ENCODE measurements around the gene GDF9. TPM values are rescaled to one million over a fixed set of nuclear protein-coding genes. Genes with fewer than 3 reads are reported as not detected.
"Not testable (repeated sequence)": the region's sequence is repeated elsewhere in the genome, so short reads cannot be mapped to it uniquely, and the experiment has no call there.

The GDF9 gene
- total and polyA plus RNA-seq, 5 donors from 2014 or later = 0.11 to 0.35 (median 0.24) TPM; not detected in 1

DNA sequence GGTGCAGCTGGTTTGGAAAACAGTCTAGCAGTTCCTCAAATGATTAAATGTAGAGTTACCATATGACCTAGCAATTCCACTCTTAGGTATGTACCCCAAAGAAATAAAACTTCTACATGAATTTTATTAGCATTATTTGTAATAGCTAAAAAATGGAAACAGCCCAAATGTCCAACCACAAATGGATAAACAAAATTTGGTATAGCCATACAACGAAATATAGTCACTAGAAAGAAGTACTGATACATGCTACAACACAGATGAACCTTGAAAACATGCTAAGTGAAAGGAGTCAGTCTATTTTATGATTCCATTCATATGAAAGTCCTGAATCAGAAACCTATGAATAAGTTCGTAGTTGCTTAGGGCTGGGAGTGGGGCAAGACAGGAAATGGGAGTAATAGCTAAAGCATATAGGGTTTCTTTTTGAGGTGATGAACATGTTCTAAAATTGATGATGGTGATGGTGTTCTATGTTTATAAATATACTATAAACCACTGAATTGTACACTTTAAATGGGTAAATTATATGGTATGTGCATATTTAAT lies 6.3 kb downstream of the GDF9 start:
- no peak overlapping the region for H3K27ac ChIP-seq (ENCODE audit: insufficient read depth, low read length, poor library complexity, severe bottlenecking)
- DNase-seq (no peak), ATAC-seq (ENCODE audit: low read depth in 2 of 2) (no peak)
- no peak overlapping the region for H3K4me3 Mint-ChIP-seq
- H3K4me1 Mint-ChIP-seq = peaks cover 0 to 4% (median 0%) of the 10 kb centered on the region in 4 donors
- peak overlapping the region in 1 of 3 donors; percentile 48 for H3K27ac Mint-ChIP-seq
- no peaks in the 10 kb centered on the region for H3K4me1 ChIP-seq (ENCODE audit: control insufficient read depth, insufficient read depth, low read length, poor library complexity, severe bottlenecking)
- no peaks in the 10 kb centered on the region for H3K36me3 ChIP-seq (ENCODE audit: control insufficient read depth, insufficient read depth, low read length)
- H3K27me3 ChIP-seq (ENCODE audit: control insufficient read depth, insufficient read depth, low read length) = peaks cover 7% of the 10 kb centered on the region
- H3K9me3 Mint-ChIP-seq = no peaks in the 10 kb centered on the region
- no peak overlapping the region for H3K4me3 ChIP-seq (ENCODE audit: low read depth, low read length)
- H3K27me3 Mint-ChIP-seq = peaks cover 25% of the 10 kb centered on the region
- no peaks in the 10 kb centered on the region for H3K9me3 ChIP-seq (ENCODE audit: control insufficient read depth in 2 of 2, low read length in 2 of 2)
- no peaks in the 10 kb centered on the region for H3K36me3 Mint-ChIP-seq

DNA sequence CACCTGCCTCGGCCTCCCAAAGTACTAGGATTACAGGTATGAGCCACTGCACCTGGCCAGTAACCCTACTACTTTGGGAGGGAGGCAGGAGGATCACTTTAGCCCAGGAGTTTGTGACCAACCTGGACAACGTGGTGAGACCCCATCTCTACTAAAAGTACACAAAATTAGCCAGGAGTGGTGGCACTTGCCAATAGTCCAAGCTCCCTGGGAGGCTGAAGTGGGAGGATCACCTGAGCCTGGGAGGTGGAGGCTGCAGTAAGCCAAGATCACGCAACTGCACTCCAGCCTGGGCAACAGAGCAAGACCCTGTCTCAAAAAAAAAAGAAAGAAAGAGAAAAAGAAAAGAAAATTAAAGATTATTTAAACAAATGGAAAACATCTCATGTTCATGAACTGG lies 10.3 kb downstream of the GDF9 start:
- Histone ChIP-seq H3K36me3 (ENCODE audit: control insufficient read depth, insufficient read depth, low read length) (no peaks in the 10 kb centered on the region), H3K27ac (ENCODE audit: insufficient read depth, low read length, poor library complexity, severe bottlenecking) (no peak overlapping the region), H3K9me3 (ENCODE audit: control insufficient read depth in 2 of 2, low read length in 2 of 2) (no peaks in the 10 kb centered on the region), H3K4me3 (ENCODE audit: low read depth, low read length) (no peak overlapping the region), H3K27me3 (ENCODE audit: control insufficient read depth, insufficient read depth, low read length) (peaks cover 4% of the 10 kb centered on the region), H3K4me1 (ENCODE audit: control insufficient read depth, insufficient read depth, low read length, poor library complexity, severe bottlenecking) (no peaks in the 10 kb centered on the region)
- ATAC-seq (ENCODE audit: low read depth in 2 of 2) = no peak
- H3K36me3 Mint-ChIP-seq = no peaks in the 10 kb centered on the region
- no peaks in the 10 kb centered on the region for H3K4me1 Mint-ChIP-seq
- H3K9me3 Mint-ChIP-seq = peaks cover 0 to 1% (median 0%) of the 10 kb centered on the region in 7 donors
- no peak overlapping the region for H3K27ac Mint-ChIP-seq
- DNase-seq = no peak
- H3K27me3 Mint-ChIP-seq = peaks cover 23% of the 10 kb centered on the region
- H3K4me3 Mint-ChIP-seq = no peak overlapping the region

DNA sequence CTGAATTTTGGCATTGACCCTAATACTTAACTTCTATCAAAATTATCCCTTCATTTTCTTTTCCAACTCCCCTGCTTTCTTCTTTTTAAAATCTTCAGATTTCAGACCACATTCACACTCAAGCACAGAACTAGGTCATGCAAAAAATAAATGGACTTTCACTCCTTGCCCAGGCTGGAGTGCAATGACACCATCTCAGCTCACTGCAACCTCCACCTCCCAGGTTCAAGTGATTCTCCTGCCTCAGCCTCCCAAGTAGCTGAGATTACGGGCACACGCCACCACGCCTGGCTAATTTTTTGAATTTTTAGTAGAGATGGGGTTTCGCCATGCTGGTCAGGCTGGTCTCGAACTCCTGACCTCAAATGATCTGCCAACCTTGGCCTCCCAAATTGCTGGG lies 11.3 kb downstream of the GDF9 start:
- not testable (repeated sequence) for ATAC-seq (ENCODE audit: low read depth in 2 of 2); DNase-seq; H3K36me3 ChIP-seq (ENCODE audit: control insufficient read depth, insufficient read depth, low read length); H3K4me3 ChIP-seq (ENCODE audit: low read depth, low read length); H3K4me3 Mint-ChIP-seq; H3K4me1 ChIP-seq (ENCODE audit: control insufficient read depth, insufficient read depth, low read length, poor library complexity, severe bottlenecking); H3K9me3 Mint-ChIP-seq; H3K27ac Mint-ChIP-seq; H3K27me3 ChIP-seq (ENCODE audit: control insufficient read depth, insufficient read depth, low read length); H3K36me3 Mint-ChIP-seq; H3K4me1 Mint-ChIP-seq; H3K9me3 ChIP-seq (ENCODE audit: control insufficient read depth in 2 of 2, low read length in 2 of 2); H3K27ac ChIP-seq (ENCODE audit: insufficient read depth, low read length, poor library complexity, severe bottlenecking)
- H3K27me3 Mint-ChIP-seq = peaks cover 21% of the 10 kb centered on the region

DNA sequence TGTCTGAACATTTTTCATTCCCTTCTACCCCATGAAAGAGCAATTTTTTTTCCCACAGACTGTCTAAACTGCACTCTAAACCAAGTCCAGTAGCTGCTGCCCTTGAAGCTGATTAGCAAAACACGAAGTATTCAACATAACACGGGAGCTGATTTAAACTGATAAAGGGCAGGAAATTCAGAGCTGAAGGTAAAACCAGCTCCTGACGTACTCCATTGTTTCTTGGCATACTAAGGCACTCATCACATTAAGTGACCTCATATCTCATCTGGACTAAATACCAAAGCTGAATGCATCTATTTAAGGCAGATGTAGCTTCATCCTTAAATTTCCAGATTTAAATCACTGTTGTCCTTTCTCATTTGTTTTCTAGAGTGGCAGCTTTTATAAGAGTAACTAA lies 12.0 kb downstream of the GDF9 start:
- ATAC-seq (ENCODE audit: low read depth in 2 of 2) (no peak), DNase-seq (no peak)
- H3K4me1 Mint-ChIP-seq = no peaks in the 10 kb centered on the region
- no peak overlapping the region for H3K27ac Mint-ChIP-seq
- Histone ChIP-seq H3K9me3 (ENCODE audit: control insufficient read depth in 2 of 2, low read length in 2 of 2) (no peaks in the 10 kb centered on the region), H3K4me1 (ENCODE audit: control insufficient read depth, insufficient read depth, low read length, poor library complexity, severe bottlenecking) (no peaks in the 10 kb centered on the region), H3K36me3 (ENCODE audit: control insufficient read depth, insufficient read depth, low read length) (no peaks in the 10 kb centered on the region), H3K27ac (ENCODE audit: insufficient read depth, low read length, poor library complexity, severe bottlenecking) (no peak overlapping the region), H3K4me3 (ENCODE audit: low read depth, low read length) (no peak overlapping the region), H3K27me3 (ENCODE audit: control insufficient read depth, insufficient read depth, low read length) (peaks cover 2% of the 10 kb centered on the region)
- H3K4me3 Mint-ChIP-seq = no peak overlapping the region
- peaks cover 21% of the 10 kb centered on the region for H3K27me3 Mint-ChIP-seq
- H3K36me3 Mint-ChIP-seq = no peaks in the 10 kb centered on the region
- H3K9me3 Mint-ChIP-seq = peaks cover 0 to 1% (median 0%) of the 10 kb centered on the region in 7 donors

DNA sequence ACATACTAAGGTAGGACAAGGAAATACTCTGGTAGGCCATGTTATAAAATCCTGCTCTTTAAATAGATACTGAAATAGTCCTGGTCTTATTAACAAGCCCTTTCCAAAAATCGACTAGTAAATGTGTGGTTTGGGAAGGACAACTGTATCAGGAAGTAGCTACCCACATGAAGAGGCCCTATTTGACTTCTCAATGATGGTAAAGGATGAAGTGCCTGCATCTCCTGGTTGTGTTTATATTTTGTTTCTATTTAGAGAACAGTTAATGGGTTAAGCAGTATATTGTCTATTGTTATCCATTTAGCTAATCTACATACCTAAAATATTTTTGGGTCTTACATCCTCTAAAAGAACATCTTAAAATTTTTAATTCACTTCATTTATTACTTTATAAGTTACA lies 12.5 kb downstream of the GDF9 start:
- ATAC-seq (ENCODE audit: low read depth in 2 of 2) = no peak
- Mint-ChIP-seq H3K27ac (no peak overlapping the region), H3K36me3 (no peaks in the 10 kb centered on the region), H3K27me3 (peaks cover 21% of the 10 kb centered on the region), H3K4me3 (no peak overlapping the region), H3K9me3 (peaks cover 0 to 1% (median 0%) of the 10 kb centered on the region in 7 donors), H3K4me1 (no peaks in the 10 kb centered on the region)
- Histone ChIP-seq H3K27me3 (ENCODE audit: control insufficient read depth, insufficient read depth, low read length) (peaks cover 2% of the 10 kb centered on the region), H3K36me3 (ENCODE audit: control insufficient read depth, insufficient read depth, low read length) (no peaks in the 10 kb centered on the region), H3K4me3 (ENCODE audit: low read depth, low read length) (no peak overlapping the region), H3K27ac (ENCODE audit: insufficient read depth, low read length, poor library complexity, severe bottlenecking) (no peak overlapping the region), H3K9me3 (ENCODE audit: control insufficient read depth in 2 of 2, low read length in 2 of 2) (no peaks in the 10 kb centered on the region), H3K4me1 (ENCODE audit: control insufficient read depth, insufficient read depth, low read length, poor library complexity, severe bottlenecking) (no peaks in the 10 kb centered on the region)
- DNase-seq = no peak

DNA sequence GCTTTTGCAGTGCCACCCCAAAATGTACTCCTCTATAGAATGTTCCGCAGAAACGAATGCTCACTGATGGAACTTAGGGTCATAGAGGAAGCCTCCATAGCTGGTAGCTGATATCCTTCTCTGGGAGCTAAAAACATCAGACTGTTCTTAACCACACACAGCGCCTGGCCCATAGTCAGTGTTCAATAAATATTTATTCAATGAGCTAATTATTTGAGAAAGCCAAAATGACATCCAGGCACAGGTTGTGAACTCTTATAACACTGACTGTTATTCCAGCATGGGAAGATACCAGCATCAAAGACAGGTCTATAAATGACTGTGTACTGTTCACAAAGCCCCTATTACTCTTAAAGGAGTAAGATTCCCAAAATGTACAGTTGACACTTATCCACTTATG lies 12.9 kb downstream of the GDF9 start:
- Mint-ChIP-seq H3K27ac (no peak overlapping the region), H3K9me3 (peaks cover 0 to 1% (median 0%) of the 10 kb centered on the region in 7 donors), H3K27me3 (peaks cover 22% of the 10 kb centered on the region), H3K4me1 (no peaks in the 10 kb centered on the region), H3K36me3 (no peaks in the 10 kb centered on the region), H3K4me3 (no peak overlapping the region)
- Histone ChIP-seq H3K4me3 (ENCODE audit: low read depth, low read length) (no peak overlapping the region), H3K27ac (ENCODE audit: insufficient read depth, low read length, poor library complexity, severe bottlenecking) (no peak overlapping the region), H3K4me1 (ENCODE audit: control insufficient read depth, insufficient read depth, low read length, poor library complexity, severe bottlenecking) (no peaks in the 10 kb centered on the region), H3K36me3 (ENCODE audit: control insufficient read depth, insufficient read depth, low read length) (no peaks in the 10 kb centered on the region), H3K27me3 (ENCODE audit: control insufficient read depth, insufficient read depth, low read length) (peaks cover 2% of the 10 kb centered on the region), H3K9me3 (ENCODE audit: control insufficient read depth in 2 of 2, low read length in 2 of 2) (no peaks in the 10 kb centered on the region)
- ATAC-seq (ENCODE audit: low read depth in 2 of 2) (no peak), DNase-seq (no peak)

DNA sequence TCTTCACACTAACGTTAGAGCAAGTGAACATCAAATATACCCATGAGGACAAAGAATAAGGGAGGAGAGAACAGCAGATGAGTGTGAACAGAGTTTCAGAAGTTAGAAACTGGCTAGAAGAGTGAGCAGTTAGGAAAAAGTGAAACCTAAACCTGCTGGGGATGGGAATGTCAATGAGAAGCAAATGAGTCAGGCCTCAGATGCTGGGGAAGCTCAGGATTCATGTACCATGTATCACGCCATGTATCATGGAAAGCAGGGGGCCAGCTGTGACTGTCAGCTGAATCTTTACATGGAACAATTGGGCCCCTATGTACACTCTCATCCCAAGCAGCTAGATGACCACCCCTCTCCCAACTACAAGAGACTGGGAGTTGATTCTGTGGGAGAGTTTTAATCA lies 16.2 kb downstream of the GDF9 start:
- Mint-ChIP-seq H3K4me3 (peak overlapping the region in 1 of 4 donors; percentile 53), H3K27ac (no peak overlapping the region), H3K27me3 (peaks cover 24% of the 10 kb centered on the region), H3K36me3 (no peaks in the 10 kb centered on the region), H3K4me1 (no peaks in the 10 kb centered on the region), H3K9me3 (peaks cover 0 to 3% (median 0%) of the 10 kb centered on the region in 7 donors)
- DNase-seq (no peak), ATAC-seq (ENCODE audit: low read depth in 2 of 2) (no peak)
- H3K27ac ChIP-seq (ENCODE audit: insufficient read depth, low read length, poor library complexity, severe bottlenecking) = no peak overlapping the region
- H3K27me3 ChIP-seq (ENCODE audit: control insufficient read depth, insufficient read depth, low read length) = peaks cover 2% of the 10 kb centered on the region
- no peaks in the 10 kb centered on the region for H3K4me1 ChIP-seq (ENCODE audit: control insufficient read depth, insufficient read depth, low read length, poor library complexity, severe bottlenecking)
- H3K9me3 ChIP-seq (ENCODE audit: control insufficient read depth in 2 of 2, low read length in 2 of 2) = no peaks in the 10 kb centered on the region
- H3K4me3 ChIP-seq (ENCODE audit: low read depth, low read length) = no peak overlapping the region
- H3K36me3 ChIP-seq (ENCODE audit: control insufficient read depth, insufficient read depth, low read length) = no peaks in the 10 kb centered on the region

DNA sequence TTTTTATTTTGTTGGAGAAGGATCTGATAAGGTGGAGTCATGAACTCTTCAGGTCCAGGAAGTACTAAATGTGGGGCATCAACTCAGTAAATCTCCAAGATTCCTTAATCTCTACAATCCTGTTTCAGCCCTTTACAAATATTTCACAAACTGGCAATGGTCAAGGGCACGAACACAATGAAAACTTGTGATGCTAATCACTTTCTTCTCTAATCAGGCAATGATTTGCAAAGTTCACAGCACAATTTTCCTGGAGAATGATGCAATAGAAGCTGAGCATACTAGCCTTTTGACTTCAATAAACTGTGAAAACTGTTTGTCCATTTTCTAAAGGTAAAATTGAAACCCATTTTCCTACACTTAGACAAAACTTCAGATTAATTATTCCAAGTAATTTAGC lies 16.9 kb downstream of the GDF9 start:
- Histone ChIP-seq H3K4me1 (ENCODE audit: control insufficient read depth, insufficient read depth, low read length, poor library complexity, severe bottlenecking) (no peaks in the 10 kb centered on the region), H3K4me3 (ENCODE audit: low read depth, low read length) (no peak overlapping the region), H3K27me3 (ENCODE audit: control insufficient read depth, insufficient read depth, low read length) (peaks cover 2% of the 10 kb centered on the region), H3K27ac (ENCODE audit: insufficient read depth, low read length, poor library complexity, severe bottlenecking) (no peak overlapping the region), H3K36me3 (ENCODE audit: control insufficient read depth, insufficient read depth, low read length) (no peaks in the 10 kb centered on the region), H3K9me3 (ENCODE audit: control insufficient read depth in 2 of 2, low read length in 2 of 2) (no peaks in the 10 kb centered on the region)
- H3K4me1 Mint-ChIP-seq = no peaks in the 10 kb centered on the region
- H3K4me3 Mint-ChIP-seq = no peak overlapping the region
- no peaks in the 10 kb centered on the region for H3K36me3 Mint-ChIP-seq
- no peak for DNase-seq
- peaks cover 22% of the 10 kb centered on the region for H3K27me3 Mint-ChIP-seq
- no peak for ATAC-seq (ENCODE audit: low read depth in 2 of 2)
- H3K27ac Mint-ChIP-seq = no peak overlapping the region
- peaks cover 0 to 3% (median 0%) of the 10 kb centered on the region in 7 donors for H3K9me3 Mint-ChIP-seq
